Muscle layer of colon (tissue), 2 donors: ENCODE results near the gene PAWR.

Source experiments
- H3K27ac ChIP-seq: one replicate; pipeline ENCODE4 v1.7.0; 2013; ENCODE audit warnings: low read depth, mild to moderate bottlenecking, low read length, moderate library complexity
- H3K27me3 ChIP-seq, 2 donors: one replicate each; pipeline ENCODE4 v1.7.0; 2013; ENCODE audit warnings: low read length in 2 of 2, mild to moderate bottlenecking in 2 of 2; ENCODE audit not compliant: insufficient read depth in 2 of 2, control insufficient read depth in 1 of 2
- H3K36me3 ChIP-seq: one replicate; pipeline ENCODE4 v1.7.0; 2013; ENCODE audit warnings: mild to moderate bottlenecking, low read length; ENCODE audit not compliant: insufficient read depth
- H3K4me1 ChIP-seq: one replicate; pipeline ENCODE4 v1.7.0; 2013; ENCODE audit warnings: mild to moderate bottlenecking, low read length; ENCODE audit not compliant: insufficient read depth
- H3K4me3 ChIP-seq, 2 donors: one replicate each; pipeline ENCODE4 v1.7.0; 2013; ENCODE audit warnings: low read length in 2 of 2, low read depth in 1 of 2, mild to moderate bottlenecking in 1 of 2, moderate library complexity in 1 of 2
- H3K9ac ChIP-seq: one replicate; pipeline ENCODE4 v1.7.0; 2013; ENCODE audit warnings: low read length
- H3K9me3 ChIP-seq: one replicate; pipeline ENCODE4 v1.7.0; 2013; ENCODE audit warnings: mild to moderate bottlenecking, low read length
- donor health status: abdominal sarcoma.
- donor health status: Adenocarcinoma of cecum.

The PAWR gene

GRCh38 chr12:79537675-79538074 lies 153.1 kb downstream of the PAWR start:
- H3K4me1 ChIP-seq = no peaks in the 10 kb centered on the region
- no peaks in the 10 kb centered on the region for H3K36me3 ChIP-seq
- H3K4me3 ChIP-seq = no peak overlapping the region
- no peak overlapping the region for H3K27ac ChIP-seq
- no peaks in the 10 kb centered on the region for H3K9me3 ChIP-seq
- no peaks in the 10 kb centered on the region for H3K27me3 ChIP-seq
- no peak overlapping the region for H3K9ac ChIP-seq

GRCh38 chr12:79535751-79536150 lies 155.0 kb downstream of the PAWR start:
- Histone ChIP-seq H3K9ac (no peak overlapping the region), H3K36me3 (no peaks in the 10 kb centered on the region), H3K9me3 (no peaks in the 10 kb centered on the region), H3K4me1 (no peaks in the 10 kb centered on the region), H3K4me3 (no peak overlapping the region), H3K27me3 (no peaks in the 10 kb centered on the region), H3K27ac (no peak overlapping the region)
